Mesendoderm (in vitro differentiated cells): Measurements from ENCODE around the gene ABLIM1.

Source experiments
- DNase-seq: peaks from one replicate; pipeline ENCODE4 v3.0.0; 2013
- H2AK5ac ChIP-seq: 2 replicates; pipeline ENCODE4 v1.6.1; 2013; ENCODE audit warnings: low read length, inconsistent platforms
- H2BK120ac ChIP-seq: 2 replicates; pipeline ENCODE4 v1.6.1; 2013; ENCODE audit warnings: low read depth, mild to moderate bottlenecking, low read length, moderate library complexity, mixed read lengths
- H2BK15ac ChIP-seq: replicated peaks from 2 replicates; pipeline ENCODE4 v1.6.1; 2013; ENCODE audit warnings: low read depth, mild to moderate bottlenecking, moderate library complexity
- H2BK5ac ChIP-seq: 2 replicates; pipeline ENCODE4 v1.6.1; 2013; ENCODE audit warnings: low read length, inconsistent platforms
- H3K18ac ChIP-seq: 2 replicates; pipeline ENCODE4 v1.6.1; 2013; ENCODE audit warnings: mild to moderate bottlenecking, low read length, mixed read lengths
- H3K23ac ChIP-seq: one replicate; pipeline ENCODE4 v1.6.1; 2013; ENCODE audit warnings: low read length
- H3K27ac ChIP-seq: 2 replicates; pipeline ENCODE4 v1.5.1; 2013; ENCODE audit warnings: low read depth, mild to moderate bottlenecking, inconsistent platforms, low read length, moderate library complexity
- H3K27me3 ChIP-seq: 2 replicates; pipeline ENCODE4 v1.6.1; 2013; ENCODE audit warnings: low read length, control low read depth, mild to moderate bottlenecking, inconsistent platforms; ENCODE audit not compliant: insufficient read depth, poor library complexity
- H3K36me3 ChIP-seq: 2 replicates; pipeline ENCODE4 v1.6.1; 2013; ENCODE audit warnings: low read length, inconsistent platforms; ENCODE audit not compliant: control insufficient read depth, insufficient read depth
- H3K4ac ChIP-seq: one replicate; pipeline ENCODE4 v1.6.1; 2013; ENCODE audit warnings: low read depth, mild to moderate bottlenecking, low read length, moderate library complexity
- H3K4me1 ChIP-seq: 2 replicates; pipeline ENCODE4 v1.6.1; 2013; ENCODE audit warnings: low read depth, low read length, inconsistent platforms; ENCODE audit not compliant: control insufficient read depth
- H3K4me2 ChIP-seq: 2 replicates; pipeline ENCODE4 v1.6.1; 2013; ENCODE audit warnings: low read length
- H3K4me3 ChIP-seq: 2 replicates; pipeline ENCODE4 v1.5.1; 2013; ENCODE audit warnings: mild to moderate bottlenecking, low read length
- H3K56ac ChIP-seq: one replicate; pipeline ENCODE4 v1.6.1; 2013; ENCODE audit warnings: low read length
- H3K79me1 ChIP-seq: 2 replicates; pipeline ENCODE4 v1.6.1; 2013; ENCODE audit warnings: low read length, inconsistent platforms
- H3K79me2 ChIP-seq: 2 replicates; pipeline ENCODE4 v1.6.1; 2013; ENCODE audit warnings: mild to moderate bottlenecking, low read length; ENCODE audit not compliant: control insufficient read depth, insufficient read depth
- H3K9ac ChIP-seq: 2 replicates; pipeline ENCODE4 v1.6.1; 2013; ENCODE audit warnings: low read length, inconsistent platforms
- H4K5ac ChIP-seq: one replicate; pipeline ENCODE4 v1.6.1; 2013; ENCODE audit warnings: low read length
- H4K8ac ChIP-seq: one replicate; pipeline ENCODE4 v1.6.1; 2013; ENCODE audit warnings: low read depth, mild to moderate bottlenecking, control low read depth, low read length, moderate library complexity
- WGBS: extraction: QIAGEN DNeasy Blood & Tissue Kit; methylation state at CpG from one replicate; pipeline ENCODE4 v1.1.7; 2013; ENCODE audit warnings: low lambda C conversion rate, missing lambda C conversion rate; ENCODE audit not compliant: insufficient coverage; ENCODE audit errors: extremely low coverage; 5-methylcytosine and 5-hydroxymethylcytosine counted together

Gene ABLIM1

GRCh38 chr10:114492351-114493037, 165.6 kb downstream of the ABLIM1 start:
- no peak overlapping the region for H3K4me2 ChIP-seq
- no peaks in the 10 kb centered on the region for H3K79me2 ChIP-seq
- H3K79me1 ChIP-seq, result peaks cover 5% of the 10 kb centered on the region
- no peak overlapping the region for H4K8ac ChIP-seq
- H4K5ac ChIP-seq, result no peak overlapping the region
- H3K4me1 ChIP-seq, result peaks cover 6% of the 10 kb centered on the region
- no peak overlapping the region for H2AK5ac ChIP-seq
- H3K23ac ChIP-seq, result no peak overlapping the region
- no peak overlapping the region for H3K18ac ChIP-seq
- H3K27me3 ChIP-seq, result no peaks in the 10 kb centered on the region
- peak; percentile 33 for DNase-seq
- H3K56ac ChIP-seq, result no peak overlapping the region
- no peak overlapping the region for H3K4ac ChIP-seq
- H3K27ac ChIP-seq, result no peak overlapping the region
- no peak overlapping the region for H2BK15ac ChIP-seq
- no peak overlapping the region for H3K4me3 ChIP-seq
- H3K36me3 ChIP-seq, result no peaks in the 10 kb centered on the region
- WGBS, result no CpG with 5 or more reads among the region's 4 CpGs
- H2BK5ac ChIP-seq, result no peak overlapping the region
- H3K9ac ChIP-seq, result no peak overlapping the region
- no peak overlapping the region for H2BK120ac ChIP-seq

- no peak overlapping the region for H4K5ac ChIP-seq
- no peak overlapping the region for H3K23ac ChIP-seq
- H3K36me3 ChIP-seq, result no peaks in the 10 kb centered on the region
- H3K9ac ChIP-seq, result no peak overlapping the region
- no peak overlapping the region for H3K4me3 ChIP-seq
- peaks cover 5% of the 10 kb centered on the region for H3K79me1 ChIP-seq
- no peak overlapping the region for H3K4me2 ChIP-seq
- no peaks in the 10 kb centered on the region for H3K79me2 ChIP-seq
- no peak overlapping the region for H3K4ac ChIP-seq
- H3K27ac ChIP-seq, result no peak overlapping the region
- no peak overlapping the region for H2AK5ac ChIP-seq
- no peak overlapping the region for H2BK120ac ChIP-seq
- DNase-seq, result no peak
- WGBS, result no CpG with 5 or more reads among the region's 4 CpGs
- no peaks in the 10 kb centered on the region for H3K27me3 ChIP-seq
- no peak overlapping the region for H2BK5ac ChIP-seq
- H2BK15ac ChIP-seq, result no peak overlapping the region
- H3K18ac ChIP-seq, result no peak overlapping the region
- no peak overlapping the region for H3K56ac ChIP-seq
- H3K4me1 ChIP-seq, result peaks cover 6% of the 10 kb centered on the region
- no peak overlapping the region for H4K8ac ChIP-seq
These were observed 166.1 kb downstream of the ABLIM1 start for GRCh38 chr10:114491933-114492332.

GRCh38 chr10:114491419-114491818, 166.7 kb downstream of the ABLIM1 start:
- Histone ChIP-seq H3K4me2 (no peak overlapping the region), H3K79me2 (no peaks in the 10 kb centered on the region), H3K27ac (no peak overlapping the region), H3K4ac (no peak overlapping the region), H3K56ac (no peak overlapping the region), H3K4me1 (peaks cover 6% of the 10 kb centered on the region), H4K5ac (no peak overlapping the region), H2BK15ac (no peak overlapping the region), H3K79me1 (peaks cover 5% of the 10 kb centered on the region), H2BK120ac (no peak overlapping the region), H2AK5ac (no peak overlapping the region), H2BK5ac (no peak overlapping the region), H3K23ac (no peak overlapping the region), H4K8ac (no peak overlapping the region), H3K36me3 (no peaks in the 10 kb centered on the region), H3K18ac (no peak overlapping the region), H3K9ac (no peak overlapping the region), H3K4me3 (no peak overlapping the region), H3K27me3 (no peaks in the 10 kb centered on the region)
- no CpG with 5 or more reads among the region's 3 CpGs for WGBS
- DNase-seq, result no peak

GRCh38 chr10:114489521-114490310, 168.4 kb downstream of the ABLIM1 start:
- peak; percentile 62 for DNase-seq
- no peak overlapping the region for H3K9ac ChIP-seq
- no peak overlapping the region for H3K4ac ChIP-seq
- H3K27ac ChIP-seq, result no peak overlapping the region
- no peak overlapping the region for H3K4me2 ChIP-seq
- no peak overlapping the region for H3K4me3 ChIP-seq
- peaks cover 5% of the 10 kb centered on the region for H3K79me1 ChIP-seq
- no peak overlapping the region for H3K56ac ChIP-seq
- no peaks in the 10 kb centered on the region for H3K79me2 ChIP-seq
- H2AK5ac ChIP-seq, result no peak overlapping the region
- no CpG with 5 or more reads among the region's 14 CpGs for WGBS
- no peak overlapping the region for H2BK15ac ChIP-seq
- no peak overlapping the region for H3K18ac ChIP-seq
- H3K27me3 ChIP-seq, result no peaks in the 10 kb centered on the region
- H2BK5ac ChIP-seq, result no peak overlapping the region
- peaks cover 6% of the 10 kb centered on the region for H3K4me1 ChIP-seq
- H3K23ac ChIP-seq, result no peak overlapping the region
- H3K36me3 ChIP-seq, result no peaks in the 10 kb centered on the region
- H4K8ac ChIP-seq, result no peak overlapping the region
- no peak overlapping the region for H2BK120ac ChIP-seq
- H4K5ac ChIP-seq, result no peak overlapping the region

GRCh38 chr10:114487815-114488536, 170.1 kb downstream of the ABLIM1 start:
- WGBS, result no CpG with 5 or more reads among the region's 9 CpGs
- Histone ChIP-seq H3K9ac (no peak overlapping the region), H2BK120ac (no peak overlapping the region)

More at GRCh38 chr10:114487815-114488536, 170.1 kb downstream of the ABLIM1 start:
- Histone ChIP-seq H2BK5ac (no peak overlapping the region), H3K56ac (no peak overlapping the region), H3K27ac (no peak overlapping the region), H3K4me3 (no peak overlapping the region), H3K18ac (no peak overlapping the region), H3K4ac (no peak overlapping the region), H3K27me3 (no peaks in the 10 kb centered on the region), H4K5ac (no peak overlapping the region), H3K23ac (no peak overlapping the region), H3K4me2 (no peak overlapping the region), H3K79me1 (peaks cover 3% of the 10 kb centered on the region), H3K4me1 (peaks cover 5% of the 10 kb centered on the region), H3K79me2 (no peaks in the 10 kb centered on the region), H4K8ac (no peak overlapping the region), H2AK5ac (no peak overlapping the region), H2BK15ac (no peak overlapping the region), H3K36me3 (no peaks in the 10 kb centered on the region)
- no peak for DNase-seq
